ENCODE results near the gene PGAP3.

Gene PGAP3

GRCh38 chr17:39694593-39694992 lies 6.7 kb upstream of the PGAP3 start:
- no peak for DNase-seq

- no peak for DNase-seq
Observed at GRCh38 chr17:39688945-39689344, 1.1 kb upstream of the PGAP3 start.

GRCh38 chr17:39688475-39688835 lies 598 bp upstream of the PGAP3 start:
- DNase-seq: no peak

- DNase-seq: no peak
Observed at GRCh38 chr17:39687101-39687545, 734 bp downstream of the PGAP3 start.

GRCh38 chr17:39684369-39685192 lies 3.3 kb downstream of the PGAP3 start:
- no peak for DNase-seq

GRCh38 chr17:39683295-39683939 lies 4.4 kb downstream of the PGAP3 start:
- no peak for DNase-seq

- DNase-seq: no peak
Observed at GRCh38 chr17:39679521-39680192, 8.2 kb downstream of the PGAP3 start.

GRCh38 chr17:39678340-39679116 lies 9.3 kb downstream of the PGAP3 start:
- no peak for DNase-seq

GRCh38 chr17:39677542-39678339 lies 10.1 kb downstream of the PGAP3 start:
- DNase-seq: no peak

GRCh38 chr17:39677072-39677471 lies 10.8 kb downstream of the PGAP3 start:
- DNase-seq: no peak

- DNase-seq: no peak
Observed at GRCh38 chr17:39676198-39676819, 11.5 kb downstream of the PGAP3 start.

GRCh38 chr17:39675390-39676082 lies 12.3 kb downstream of the PGAP3 start:
- no peak for DNase-seq

GRCh38 chr17:39674702-39675389 lies 13.0 kb downstream of the PGAP3 start:
- DNase-seq: no peak

GRCh38 chr17:39674179-39674578 lies 13.7 kb downstream of the PGAP3 start:
- no peak for DNase-seq

- DNase-seq: no peak
Observed at GRCh38 chr17:39673335-39674081, 14.3 kb downstream of the PGAP3 start.

GRCh38 chr17:39672522-39673334 lies 15.1 kb downstream of the PGAP3 start:
- DNase-seq: no peak

- DNase-seq: peak; percentile 16
Observed at GRCh38 chr17:39671651-39672521, 16.0 kb downstream of the PGAP3 start.

- DNase-seq: no peak
Observed at GRCh38 chr17:39670746-39671145, 17.1 kb downstream of the PGAP3 start.
